ENCODE data around the gene EMP3.

Gene EMP3

DNA sequence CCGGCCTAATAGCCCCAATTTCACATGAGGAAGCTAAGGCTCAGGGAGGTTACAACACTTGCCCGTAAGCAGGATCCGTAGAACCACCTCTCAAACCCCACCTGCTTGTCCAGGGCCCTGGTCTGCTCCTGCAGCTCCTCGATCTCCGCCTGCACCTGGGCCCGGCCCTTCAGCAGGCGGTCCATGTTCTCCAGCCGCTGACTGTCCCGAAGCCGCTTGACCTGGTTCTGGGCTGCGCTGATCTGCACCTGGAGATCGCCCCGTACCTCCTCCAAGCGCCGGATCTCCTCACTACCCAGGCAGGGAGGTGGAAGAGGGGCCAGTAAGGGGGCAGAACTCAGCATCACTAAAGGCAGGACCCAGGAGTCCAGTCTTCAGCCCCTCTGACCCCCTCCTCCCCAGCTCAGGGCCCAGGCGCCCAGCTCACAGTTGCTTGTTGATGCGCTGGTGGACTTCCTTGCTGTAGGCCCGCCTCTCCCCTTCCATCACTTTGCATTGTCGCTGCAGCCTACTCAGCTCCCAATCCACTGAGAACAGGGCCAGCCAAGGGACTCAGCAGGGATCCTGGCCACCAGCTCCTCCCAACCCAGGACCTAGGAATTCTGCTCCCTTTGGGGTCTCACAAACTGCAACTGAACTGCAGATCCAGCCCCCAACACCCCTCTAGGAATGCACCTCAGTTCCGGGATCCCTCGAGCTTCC, 6.9 kb upstream of the EMP3 start:
- DNase-seq = no peak

DNA sequence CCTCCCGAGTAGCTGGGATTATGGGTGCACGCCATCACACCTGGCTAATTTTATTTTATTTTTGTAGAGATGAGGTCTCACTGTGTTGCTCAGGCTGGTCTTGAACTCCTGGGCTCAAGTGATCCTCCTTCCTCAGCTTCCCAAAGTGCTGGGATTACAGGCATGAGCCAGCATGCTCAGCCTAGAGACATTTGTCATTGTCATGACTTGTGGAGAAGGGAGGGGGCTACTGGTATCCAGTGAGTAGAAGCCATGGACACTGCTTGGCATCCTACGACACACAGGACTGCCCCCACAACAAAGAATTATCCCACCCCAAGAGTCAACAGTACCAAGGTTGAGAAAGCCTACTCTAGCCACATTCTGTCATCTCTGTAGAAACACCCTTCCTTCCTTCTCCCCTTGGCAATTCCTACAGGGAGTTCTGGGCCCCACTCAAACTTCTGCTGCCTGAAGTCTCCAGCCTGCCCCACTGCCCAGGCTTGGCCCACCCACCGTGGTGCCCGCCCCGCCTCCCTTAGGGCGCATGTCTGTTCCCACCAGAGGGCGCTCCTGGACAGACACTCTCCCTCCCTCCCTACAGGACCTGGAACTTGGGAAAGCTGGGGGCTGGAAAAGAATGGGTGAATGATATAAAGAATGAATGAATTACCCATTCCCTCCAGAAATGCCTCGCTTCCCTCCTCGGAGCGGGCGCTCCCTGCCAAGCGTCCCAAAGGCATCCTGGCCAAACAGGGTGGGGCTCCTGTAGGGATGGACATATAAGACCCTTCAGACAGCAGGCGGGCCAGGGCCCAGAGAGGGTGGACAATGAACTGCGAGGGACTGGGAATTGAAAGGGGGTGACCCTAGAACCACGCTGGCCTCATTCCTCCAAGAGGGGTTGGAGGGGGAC, 5.5 kb upstream of the EMP3 start:
- peak; percentile 64 for DNase-seq

DNA sequence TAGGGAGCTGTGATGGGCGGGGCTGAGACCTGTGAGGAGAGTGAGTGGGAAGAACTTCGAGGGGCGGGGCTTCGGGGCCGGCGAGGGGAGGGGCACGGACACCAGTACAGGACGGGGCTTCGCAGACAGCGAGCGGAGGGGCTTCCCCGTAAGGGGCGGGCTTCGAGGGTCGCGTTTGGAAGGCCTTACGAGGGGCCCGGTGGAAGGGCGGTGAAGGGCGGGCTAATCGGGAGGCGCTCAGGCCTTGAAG, 4.1 kb upstream of the EMP3 start:
- peak; percentile 75 for DNase-seq

DNA sequence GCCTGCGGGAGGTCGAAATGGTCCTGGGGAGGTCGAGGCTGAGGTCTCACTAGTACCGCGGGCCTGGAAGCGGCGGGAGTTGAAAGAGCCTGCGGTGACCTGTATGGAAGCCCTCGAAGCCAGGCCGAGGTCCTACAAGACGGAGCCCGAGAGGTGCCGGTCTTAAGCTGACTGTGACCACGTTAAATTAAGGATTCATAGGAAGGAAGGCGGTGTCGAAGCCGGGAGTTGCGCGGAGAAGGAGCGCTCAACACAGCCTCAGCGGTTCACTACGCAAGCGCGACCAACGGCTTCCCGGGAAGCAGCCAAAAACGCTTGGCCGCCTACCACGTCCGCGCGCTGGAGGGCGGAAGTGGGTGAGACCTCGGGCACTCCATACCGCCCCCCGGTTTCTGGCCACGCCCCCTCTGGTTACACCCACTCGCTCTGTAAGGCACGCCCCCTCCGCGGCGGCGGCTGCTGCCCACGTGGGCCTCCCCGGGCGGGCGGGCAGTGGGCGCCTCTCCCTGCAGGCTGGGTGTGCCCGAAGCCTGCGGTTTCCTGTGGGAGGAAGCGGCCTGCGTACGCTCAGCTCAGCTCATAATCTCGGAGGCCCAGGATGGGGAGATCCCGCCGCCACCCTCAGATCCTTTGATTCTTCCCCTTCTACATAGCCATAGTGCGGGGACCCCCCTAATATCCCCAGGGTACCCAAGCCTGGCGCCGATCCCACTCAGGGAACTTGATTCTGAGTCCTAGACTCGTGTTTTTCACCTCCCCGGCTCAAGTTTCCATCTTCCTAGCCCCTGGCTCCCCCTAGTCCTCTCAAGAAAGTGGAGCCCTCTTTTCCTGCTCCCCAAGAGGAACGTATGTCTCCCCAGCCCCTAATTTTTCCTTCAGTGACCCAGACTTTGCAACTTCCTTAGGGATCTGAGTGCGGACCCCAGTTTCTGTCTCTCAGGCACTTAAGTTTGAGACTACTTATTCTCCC, 3.4 kb upstream of the EMP3 start:
- DNase-seq = peak; percentile 96

DNA sequence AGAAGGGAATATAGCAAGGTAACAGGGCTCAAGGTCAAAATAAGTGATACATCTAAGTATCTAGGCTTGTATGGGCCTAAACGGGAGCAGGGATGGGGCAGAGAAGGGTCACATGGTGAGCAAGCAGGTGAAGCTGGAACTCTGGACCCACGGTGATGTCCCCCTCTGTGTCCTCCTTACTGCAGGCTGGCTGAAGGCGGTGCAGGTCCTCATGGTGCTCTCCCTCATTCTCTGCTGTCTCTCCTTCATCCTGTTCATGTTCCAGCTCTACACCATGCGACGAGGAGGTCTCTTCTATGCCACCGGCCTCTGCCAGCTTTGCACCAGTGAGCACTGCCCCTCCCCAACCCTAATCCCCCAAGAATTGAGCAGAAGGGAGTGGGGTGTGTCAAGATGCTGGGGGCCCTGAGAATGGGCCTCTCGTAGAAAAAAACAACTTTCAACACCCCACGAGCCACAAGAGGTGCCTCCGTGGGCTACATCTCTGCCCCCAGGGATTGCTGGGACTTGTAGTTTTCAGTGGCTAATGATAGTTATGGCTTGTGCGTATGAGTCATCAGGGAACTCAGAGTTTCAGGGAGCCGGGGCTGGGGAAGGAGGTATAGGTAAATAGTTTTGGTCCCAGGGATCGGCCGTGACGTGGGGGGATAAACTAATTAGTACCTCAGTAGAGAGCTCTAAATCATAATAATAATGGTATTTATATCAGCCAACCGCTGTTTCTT, 4.0 kb downstream of the EMP3 start:
- peak; percentile 59 for DNase-seq

DNA sequence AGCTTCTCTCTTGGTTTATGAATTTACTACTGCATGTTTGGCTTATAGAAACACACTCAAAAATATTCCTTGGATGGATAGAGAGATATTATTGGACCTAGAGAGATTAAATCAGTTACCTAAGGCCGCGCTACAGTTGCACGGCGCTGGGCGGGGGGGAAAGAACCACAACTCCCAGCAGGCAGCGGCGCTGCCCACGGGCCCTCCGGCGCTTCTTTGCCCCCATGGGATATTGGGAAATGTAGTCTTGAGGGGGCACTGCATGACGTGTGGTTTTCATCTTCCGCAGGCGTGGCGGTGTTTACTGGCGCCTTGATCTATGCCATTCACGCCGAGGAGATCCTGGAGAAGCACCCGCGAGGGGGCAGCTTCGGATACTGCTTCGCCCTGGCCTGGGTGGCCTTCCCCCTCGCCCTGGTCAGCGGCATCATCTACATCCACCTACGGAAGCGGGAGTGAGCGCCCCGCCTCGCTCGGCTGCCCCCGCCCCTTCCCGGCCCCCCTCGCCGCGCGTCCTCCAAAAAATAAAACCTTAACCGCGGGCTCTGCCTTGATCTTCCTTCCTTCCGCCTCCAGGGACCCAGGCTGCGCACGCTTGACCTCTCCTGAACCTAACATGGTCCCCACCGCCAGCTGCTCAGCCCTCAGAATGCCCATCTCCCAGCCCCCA, 4.8 kb downstream of the EMP3 start:
- no peak for DNase-seq

DNA sequence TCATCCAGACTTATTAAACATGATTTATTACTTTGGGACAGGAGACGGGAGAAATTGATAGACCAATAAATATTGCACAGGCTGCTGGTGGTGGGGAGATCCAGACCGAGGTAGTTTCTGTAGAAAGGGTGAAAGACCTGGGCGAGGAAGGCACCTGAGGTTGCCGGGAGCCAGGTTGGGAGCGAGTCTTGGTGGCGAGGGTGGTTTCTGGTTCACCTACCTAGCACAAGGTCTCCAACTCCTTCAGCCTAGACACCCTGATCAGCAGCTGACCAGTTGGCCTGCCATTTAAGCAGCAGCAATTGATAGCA, 7.0 kb downstream of the EMP3 start:
- DNase-seq = no peak

DNA sequence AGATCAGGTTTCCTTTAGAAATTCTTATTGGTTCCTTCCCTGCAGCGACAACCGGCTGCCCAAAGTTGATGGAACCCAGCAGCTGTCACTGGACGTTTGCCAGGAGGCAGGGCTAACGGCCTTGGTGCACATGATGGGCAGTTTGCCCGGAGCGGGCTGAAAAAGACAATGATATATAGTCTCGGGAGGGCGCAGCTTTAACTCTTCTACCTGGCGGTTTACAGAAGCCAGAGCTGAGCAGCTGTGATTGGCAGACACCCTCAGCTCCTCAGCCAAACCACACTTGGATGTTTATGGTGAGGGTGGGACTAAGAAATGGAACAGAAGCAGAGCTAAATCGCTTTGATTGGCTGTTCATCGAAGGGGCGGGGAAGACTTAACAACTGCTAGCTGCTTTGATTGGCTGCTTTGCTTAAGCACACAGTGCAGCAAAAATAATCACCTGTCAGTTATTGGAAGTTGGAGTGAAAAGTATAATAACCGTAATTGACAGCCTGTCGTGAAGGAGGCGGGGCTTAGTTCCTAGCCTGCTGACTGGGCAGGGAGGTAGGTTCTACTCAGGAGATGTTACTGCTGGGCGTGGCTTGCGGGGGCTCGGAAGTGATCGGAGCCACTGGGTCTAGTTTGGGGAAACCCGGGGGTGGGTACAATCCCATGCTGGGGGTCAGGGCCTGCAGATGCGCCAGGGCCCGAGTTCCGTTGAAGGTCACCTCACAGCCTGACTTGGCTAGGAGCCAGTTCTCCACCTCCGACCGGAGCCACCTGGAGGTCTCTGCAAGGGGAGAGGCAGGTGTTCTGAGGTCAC, 7.5 kb downstream of the EMP3 start:
- peak; percentile 83 for DNase-seq

DNA sequence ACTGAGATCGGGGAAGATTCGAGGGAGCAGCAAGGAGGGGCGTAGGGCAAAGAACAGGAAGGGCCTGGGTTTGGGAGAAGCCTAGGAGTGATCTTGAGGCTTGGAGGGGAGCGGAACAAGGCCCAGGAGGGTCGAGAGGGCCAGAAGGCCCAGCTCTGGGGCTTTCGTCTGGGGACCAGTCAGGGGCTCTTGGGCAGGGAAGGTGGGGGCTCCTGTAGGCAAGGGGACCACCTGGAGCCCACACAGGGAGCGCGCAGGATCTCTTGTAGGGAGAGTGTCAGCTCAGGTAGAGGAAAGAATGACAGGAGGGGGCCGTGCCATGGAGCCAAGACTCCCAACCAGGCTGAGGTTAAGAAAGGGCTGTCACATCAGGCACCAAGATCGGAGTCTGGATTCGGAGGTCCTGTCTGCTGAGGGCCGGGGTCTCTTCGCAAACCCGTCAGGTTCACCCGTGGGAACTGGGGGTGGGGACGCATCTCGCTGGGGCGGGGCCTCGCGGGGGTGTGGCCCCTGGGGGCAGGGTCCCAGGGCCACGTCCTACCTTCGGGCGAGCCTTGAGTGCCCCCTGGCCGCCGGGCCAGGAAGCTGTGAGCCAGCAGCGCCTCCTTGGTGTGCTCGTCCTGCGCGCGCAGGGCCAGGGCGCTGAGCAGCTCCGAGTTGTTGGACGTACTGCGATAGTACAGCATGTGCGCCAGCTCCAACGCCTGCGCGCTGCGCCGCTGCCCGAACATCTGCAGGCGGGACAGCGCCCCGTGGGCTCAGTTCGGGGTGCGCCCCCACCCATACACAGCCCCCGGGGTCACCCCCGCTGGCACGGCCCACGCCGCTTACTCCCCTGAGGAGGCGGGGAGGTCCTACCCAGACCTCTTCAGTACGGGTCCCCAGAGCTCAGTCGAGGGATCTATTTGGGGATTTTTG, 8.4 kb downstream of the EMP3 start:
- DNase-seq = peak; percentile 76

DNA sequence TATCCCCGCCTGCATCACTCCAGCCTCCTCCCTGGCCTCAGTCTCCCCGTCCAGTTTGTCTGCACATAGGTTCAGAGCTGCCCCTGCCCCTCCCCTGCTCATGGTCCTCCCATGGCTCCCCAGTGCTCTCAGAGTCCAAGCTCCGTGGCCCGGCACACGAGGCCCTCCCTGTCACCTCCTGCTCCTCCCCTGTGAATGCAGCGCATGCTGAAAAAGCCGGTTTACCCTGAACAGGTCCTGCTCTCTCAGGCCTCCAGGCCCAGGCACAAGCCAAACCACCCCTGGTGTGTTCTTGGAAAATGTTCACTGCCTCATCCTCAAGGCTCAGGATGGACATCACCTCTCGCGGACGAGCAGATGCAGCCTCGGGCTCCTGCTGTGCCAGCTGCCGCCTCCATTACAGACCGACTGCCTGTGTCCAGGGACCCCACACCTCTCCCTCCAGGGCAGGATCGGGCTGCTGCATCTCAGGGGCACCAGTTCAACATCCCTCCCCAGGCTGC, 13.0 kb downstream of the EMP3 start:
- DNase-seq = no peak

DNA sequence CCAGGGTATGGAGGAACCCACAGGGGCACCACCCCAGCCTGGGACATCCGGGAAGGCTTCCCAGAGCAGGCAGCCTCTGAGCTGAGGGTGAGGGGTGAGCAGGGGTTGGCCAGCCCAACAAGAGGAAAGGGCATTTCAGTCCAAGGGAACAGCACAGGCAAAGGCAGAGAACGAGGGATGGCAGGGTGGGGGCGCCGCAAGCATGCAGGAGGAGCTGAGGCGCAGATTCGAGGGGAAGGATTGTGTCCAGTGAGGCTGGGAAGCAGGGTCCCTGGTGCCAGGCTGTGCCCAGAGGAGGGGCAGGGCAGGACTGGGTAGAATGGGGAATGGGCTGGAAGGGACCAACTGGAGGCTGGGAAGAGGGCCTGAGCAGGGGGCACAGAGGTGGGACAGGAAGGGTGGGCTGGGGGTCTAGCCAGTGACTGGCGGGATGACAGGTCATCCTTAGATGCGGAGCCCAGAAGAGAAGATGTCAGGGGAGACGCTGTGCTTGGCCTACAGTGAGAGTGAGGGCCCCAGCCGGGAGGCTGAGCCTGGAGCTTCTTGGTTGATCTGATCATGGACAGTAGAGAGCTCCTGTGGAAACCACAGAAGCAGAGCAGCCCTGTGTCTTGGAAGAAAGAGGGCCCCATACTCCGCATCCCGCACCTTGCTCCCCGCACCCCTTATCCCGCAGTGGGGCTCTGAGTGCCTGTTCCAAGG, 13.6 kb downstream of the EMP3 start:
- no peak for DNase-seq

DNA sequence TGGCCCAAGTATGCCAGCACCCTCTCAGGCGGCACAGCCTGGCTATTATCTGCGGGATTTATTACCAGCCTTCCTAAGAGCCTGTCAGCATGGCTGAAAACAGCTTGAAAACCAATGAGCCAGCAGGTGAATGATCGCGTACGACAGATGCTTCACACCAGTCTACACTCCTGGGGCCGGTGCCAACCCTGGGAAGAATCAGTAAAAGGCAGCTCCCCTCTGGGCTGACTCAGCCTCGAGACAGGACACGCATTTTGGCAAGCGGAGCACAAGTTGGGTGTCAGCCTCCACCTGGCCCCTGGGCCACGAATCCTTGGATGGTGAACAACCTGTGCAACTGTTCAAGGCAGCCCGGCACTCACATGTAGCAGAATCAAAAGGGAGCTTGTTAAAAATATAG, 15.6 kb downstream of the EMP3 start:
- no peak for DNase-seq

DNA sequence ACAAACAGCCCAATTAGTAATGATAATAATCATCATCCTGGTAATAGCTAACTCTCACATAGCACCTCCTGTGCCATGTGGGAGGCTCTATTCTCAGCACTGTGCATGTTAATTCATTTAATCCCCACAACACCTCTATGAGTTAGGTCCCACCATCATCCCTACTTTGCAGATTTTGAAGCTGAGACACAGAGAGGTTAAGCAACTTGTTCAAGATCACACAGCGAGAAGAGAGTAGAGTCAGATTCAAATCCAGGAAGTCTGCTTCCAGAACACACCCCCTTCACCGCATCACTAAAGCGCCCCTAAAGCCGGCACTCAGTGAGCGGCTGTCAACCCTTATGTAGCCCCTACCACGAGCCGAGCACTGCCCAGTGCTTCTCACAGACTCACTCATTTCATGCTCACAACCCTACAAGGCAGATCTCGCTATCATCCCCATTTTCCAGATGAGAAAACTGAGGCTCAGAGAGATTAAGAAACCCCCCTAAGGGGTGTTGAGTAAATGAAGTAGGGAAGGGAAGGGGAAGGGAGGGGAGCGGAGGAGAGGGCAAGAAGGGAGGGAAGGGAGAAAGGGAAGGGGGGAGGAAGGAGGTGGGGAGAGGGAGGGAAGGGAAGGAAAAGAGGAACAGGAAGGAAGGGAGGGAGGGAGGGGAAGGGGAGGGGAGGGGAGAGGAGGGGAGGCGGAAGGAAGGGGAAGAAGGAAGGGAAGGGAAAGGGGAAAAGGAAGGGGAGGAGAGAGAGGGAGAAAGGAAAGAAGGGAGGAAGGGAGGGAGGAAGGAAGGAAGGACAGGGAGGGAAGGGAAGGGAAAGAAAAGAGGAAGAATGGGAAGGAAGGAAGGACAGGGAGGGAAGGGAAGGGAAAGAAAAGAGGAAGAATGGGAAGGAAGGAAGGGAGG, 16.4 kb downstream of the EMP3 start:
- no peak for DNase-seq

DNA sequence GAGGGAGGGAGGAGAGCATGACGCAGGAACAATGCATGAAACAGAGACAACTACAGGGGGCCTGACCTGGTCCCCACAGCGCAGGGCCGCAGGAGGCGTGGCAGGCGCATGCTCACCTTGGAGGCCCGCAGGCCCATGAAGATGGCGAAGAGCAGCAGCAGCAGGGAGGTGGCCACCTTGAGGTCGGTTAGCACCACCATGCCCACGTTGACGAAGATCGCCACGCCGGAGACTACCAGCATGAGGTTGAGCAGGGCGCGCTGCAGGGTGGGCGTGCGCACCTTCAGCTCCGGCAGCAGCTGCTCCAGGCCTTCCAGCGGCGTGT, 17.0 kb downstream of the EMP3 start:
- DNase-seq = no peak

DNA sequence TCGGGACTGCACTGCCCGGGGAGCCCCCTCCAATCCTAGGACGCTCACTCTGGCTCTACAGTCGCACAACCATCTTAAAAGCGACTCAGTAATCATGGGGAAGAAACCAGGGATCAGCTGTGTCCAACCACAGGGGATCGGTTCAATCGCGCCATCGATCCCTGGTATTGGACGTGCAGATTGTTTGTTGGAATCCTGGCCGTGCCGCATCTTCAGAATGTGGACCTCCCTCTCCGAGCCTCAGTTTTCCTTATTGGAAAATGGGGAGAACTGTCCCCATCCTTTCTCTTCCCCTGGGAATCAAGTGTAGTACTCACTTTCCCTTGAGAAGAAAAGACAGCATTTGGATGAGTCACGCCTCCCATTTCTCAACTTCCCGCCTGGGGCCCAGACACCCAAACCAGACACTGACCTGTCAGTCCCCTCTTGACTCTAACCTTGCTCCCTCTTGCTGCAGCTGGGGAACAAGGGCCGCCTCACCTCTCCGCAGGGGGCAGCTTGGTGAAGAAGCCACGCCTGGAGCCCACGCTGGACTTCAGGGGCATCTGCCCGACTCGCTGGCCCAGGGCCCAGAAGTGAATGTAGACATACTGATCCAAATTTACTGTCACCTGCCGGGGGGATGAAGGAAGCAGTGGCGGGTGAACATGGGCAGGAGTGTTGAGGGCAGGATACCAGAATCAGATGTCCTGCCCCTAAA, 17.6 kb downstream of the EMP3 start:
- DNase-seq = no peak

DNA sequence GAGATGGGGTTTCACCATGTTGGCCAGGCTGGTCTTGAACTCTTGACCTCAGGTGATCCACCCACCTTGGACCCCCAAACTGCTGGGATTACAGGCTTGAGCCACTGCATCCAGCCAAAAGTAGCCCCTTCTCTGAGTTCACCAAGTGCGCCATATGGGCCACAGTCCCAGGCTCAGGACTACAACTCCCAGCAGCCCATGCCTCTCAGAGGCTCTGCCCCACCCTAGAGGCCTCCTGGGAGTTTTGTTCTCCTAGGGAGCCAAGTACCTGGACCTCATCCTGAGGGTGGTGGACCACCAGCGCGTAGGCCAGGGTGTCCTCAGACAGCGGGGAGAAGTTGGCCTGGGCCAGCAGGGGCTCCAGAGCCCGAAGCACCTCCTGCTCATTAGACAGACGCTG, 19.5 kb downstream of the EMP3 start:
- no peak for DNase-seq

DNA sequence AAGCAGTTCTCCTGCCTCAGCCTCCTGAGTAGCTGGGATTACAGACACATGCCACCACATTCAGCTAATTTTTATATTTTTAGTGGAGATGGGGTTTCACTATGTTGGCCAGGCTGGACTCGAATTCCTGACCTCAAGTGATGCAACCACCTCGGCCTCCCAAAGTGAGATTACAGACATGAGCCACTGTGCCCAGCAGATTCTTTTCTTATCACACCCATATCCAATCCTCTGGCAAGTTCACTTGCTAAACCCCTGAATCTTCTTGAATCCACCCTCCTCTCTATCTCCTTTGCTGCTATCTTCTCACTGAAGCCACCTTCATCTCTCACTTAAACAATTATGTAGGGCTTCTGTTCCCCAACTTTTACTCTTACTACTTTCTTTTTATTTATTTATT, 20.8 kb downstream of the EMP3 start:
- no peak for DNase-seq

DNA sequence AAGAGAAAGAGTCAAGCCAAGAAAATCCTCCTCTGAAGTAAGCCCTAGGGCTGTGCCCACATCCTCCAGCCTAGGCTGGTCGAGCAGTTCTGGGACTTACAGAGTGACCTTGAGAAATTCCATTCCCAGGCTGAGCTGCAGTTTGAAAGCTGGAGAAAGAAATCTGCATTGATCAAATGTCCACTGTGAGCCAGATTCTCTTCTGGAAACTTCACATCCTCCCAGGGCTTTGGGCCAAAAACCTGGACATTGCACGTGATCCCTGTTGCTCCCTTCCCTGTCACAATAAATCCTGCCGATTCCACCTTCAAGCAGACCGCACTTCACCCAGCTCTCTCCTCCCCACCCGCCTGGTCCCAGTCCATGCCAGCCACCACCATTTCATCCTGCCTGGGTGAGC, 22.7 kb downstream of the EMP3 start:
- DNase-seq = no peak
